Astrocyte of the spinal cord (primary cell): ENCODE measurements around the gene PRDX5.

Source experiments
- DNase-seq: peaks from one replicate; pipeline ENCODE4 v3.0.0; 2011; ENCODE audit warnings: low read depth, low spot score
- H3K4me3 ChIP-seq: 2 replicates; pipeline ENCODE4 v1.5.1; 2011; ENCODE audit warnings: low read depth, mild to moderate bottlenecking, low read length, moderate library complexity
- CTCF ChIP-seq: IDR thresholded peaks from 2 replicates; pipeline ENCODE4 v1.5.1; 2012; ENCODE audit warnings: low read depth, mild to moderate bottlenecking, low read length, inconsistent platforms
- in situ Hi-C: cut with HindIII; loops from 2 replicates; pipeline ENCODE4 v1.10.0; 2017; ENCODE audit warnings: low sequenced_read_pairs

PRDX5 gene

DNA sequence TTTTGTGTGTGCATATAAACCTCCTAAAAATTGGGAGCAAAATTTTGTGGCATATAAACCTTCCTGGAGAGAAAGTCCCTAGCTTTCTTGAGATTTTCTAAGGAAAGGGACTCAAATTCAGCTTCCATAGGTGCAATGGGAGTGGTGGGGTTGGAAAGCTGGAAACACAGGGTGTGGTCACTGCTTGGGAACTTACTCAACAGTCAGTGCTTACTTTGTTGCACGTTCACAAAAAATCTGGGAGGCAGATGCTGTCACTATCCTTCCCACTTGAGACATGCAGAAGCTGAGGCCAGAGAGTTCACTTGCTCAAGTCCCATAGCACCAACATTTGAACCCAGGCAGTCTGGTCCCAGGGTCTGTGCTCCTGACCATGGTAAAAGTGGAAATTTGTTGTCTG is 21.7 kb upstream of the PRDX5 start:
- in situ Hi-C loops, result no loop called here
- no peak for TF ChIP-seq CTCF
- DNase-seq, result no peak
- no peak overlapping the region for H3K4me3 ChIP-seq

GRCh38 chr11:64296830-64297698 is 20.9 kb upstream of the PRDX5 start:
- DNase-seq, result no peak
- no peak overlapping the region for H3K4me3 ChIP-seq
- in situ Hi-C loops, result no loop called here
- TF ChIP-seq CTCF, result no peak

- no peak for DNase-seq
- TF ChIP-seq CTCF, result no peak
- in situ Hi-C loops, result no loop called here
- H3K4me3 ChIP-seq, result no peak overlapping the region
These were observed 20.1 kb upstream of the PRDX5 start for GRCh38 chr11:64297699-64298358.

DNA sequence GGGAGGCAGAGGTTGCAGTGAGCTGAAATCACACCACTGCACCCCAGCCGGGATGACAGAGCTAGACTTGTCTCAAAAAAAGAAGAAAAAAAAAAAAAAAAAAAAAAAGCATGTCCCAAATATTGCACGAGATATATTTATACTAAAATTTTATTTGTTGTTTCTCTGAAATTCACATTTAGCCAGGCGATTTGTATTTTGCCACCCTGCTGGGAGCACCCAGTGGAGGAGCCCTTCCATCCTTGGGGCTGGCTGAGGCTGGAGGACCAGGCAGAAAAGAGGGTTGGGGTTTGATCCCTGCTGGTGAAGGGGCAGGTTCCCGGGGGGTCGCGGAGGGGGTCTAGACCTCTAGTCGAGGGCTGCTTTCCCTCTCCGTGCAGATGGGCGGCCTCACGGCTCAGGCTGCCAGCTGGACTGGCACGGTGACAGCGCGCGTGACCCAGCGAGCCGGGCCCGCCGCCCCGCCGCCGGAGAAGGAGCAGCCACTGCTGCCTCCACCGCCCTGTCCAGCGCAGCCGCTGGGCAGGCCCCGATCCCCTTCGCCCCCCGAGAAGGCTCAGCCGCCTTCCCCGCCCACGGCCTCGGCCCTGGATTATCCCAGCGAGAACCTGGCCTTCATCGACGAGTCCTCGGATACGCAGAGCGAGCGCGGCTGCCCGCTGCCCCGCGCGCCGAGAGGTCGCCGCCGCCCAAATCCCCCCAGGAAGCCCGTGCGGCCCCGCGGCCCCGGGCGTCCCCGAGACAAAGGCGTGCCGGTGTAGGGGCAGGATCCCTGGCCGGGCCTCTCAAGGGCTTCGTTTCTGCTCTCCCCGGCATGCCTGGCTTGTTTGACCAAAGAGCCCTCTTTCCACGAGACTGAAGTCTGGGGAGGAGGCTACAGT is 18.7 kb upstream of the PRDX5 start:
- no peak for DNase-seq
- H3K4me3 ChIP-seq, result no peak overlapping the region
- no peak for TF ChIP-seq CTCF
- in situ Hi-C loops, result no loop called here

- in situ Hi-C loops, result no loop called here
- TF ChIP-seq CTCF, result no peak
- no peak for DNase-seq
- peak within 1 kb of the TSS; percentile 21 for H3K4me3 ChIP-seq
These were observed 17.9 kb upstream of the PRDX5 start, which contains the start of gene CATSPERZ for GRCh38 chr11:64299847-64300648. Gene CATSPERZ, plus strand, starts transcription at chr11:64300358. Its CDS starts 53 bp downstream, at chr11:64300411.
